Smooth muscle cell of the pulmonary artery (primary cell): Measurements from ENCODE around the gene FAM234B. TPM values are rescaled to one million over a fixed set of nuclear protein-coding genes. Genes with fewer than 3 reads are reported as not detected.

Source experiments
- total RNA-seq: library from RNA; depleted of rRNA; stranded (reverse); fragments of >200 nt; gene quantifications from 2 replicates; pipeline ENCODE4 v1.2.3, GENCODE V29; 2014

Gene FAM234B, protein sequence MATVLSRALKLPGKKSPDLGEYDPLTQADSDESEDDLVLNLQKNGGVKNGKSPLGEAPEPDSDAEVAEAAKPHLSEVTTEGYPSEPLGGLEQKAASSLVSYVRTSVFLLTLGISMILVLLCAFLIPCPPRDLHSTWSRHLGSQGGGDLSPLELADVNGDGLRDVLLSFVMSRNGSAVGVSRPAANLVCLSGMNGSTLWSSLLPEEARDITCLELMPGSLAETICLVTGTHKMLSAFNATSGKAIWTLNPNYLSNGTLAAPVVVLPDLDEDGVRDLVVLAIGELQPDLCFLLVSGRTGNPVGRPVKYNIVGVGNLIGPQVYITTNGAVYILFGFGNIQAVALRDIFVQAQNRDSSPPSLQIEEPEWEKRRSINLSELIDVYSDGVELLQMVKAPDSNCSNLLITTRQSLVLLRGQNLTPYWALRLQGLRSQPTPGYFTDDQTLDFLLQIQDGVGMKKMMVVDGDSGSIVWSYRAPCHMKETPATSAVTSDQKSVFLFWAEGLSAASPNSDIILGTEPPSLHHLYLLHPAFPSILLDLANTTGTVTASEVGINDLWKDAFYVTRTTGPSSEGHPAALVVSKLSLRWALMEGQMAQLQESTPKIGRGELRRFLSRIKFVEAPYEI
- total RNA-seq: 11.0 and 12.6 TPM in 2 replicates

DNA sequence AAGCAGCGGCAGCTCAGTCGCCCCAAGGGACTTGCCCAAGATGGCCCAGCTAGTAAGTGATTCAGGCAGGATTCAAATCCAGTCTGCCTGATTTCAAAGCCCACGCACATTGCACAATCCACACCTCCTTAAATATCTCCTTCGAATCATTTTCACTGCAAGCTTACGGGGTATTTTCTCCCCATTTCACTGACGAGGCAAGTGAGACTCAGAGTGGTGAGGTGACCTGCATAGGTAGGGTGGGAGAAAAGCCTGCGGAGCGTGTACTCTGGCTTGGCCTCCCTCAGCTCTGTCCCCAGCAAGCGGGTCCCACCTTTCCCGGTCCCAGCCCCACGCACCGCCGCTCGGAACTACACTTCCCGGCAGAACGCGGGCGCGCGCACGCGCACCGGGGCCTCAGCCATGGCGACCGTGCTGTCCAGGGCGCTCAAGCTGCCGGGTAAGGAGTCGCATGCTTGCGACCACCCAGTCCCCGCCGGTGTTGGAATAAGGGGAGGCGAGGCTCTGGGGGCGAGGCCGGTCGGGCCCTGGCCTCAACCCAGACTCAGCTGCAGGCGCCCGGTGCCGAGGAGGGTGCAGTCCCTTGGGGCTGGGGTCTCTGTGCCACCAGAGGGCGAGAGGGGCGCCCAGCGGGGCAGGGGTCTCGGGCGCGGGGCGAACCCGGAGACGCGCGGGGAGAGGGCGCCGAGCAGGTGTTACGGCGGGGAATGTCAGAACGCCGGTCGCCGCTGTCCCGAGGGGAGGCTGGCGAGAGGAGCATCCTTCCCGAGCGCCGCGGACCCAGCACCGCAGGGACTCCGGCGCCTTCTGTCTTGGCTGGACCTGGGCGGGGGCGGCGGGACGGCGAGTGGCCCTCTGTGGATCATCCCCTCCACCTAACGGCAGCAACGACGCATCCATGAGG is at the start of gene FAM234B:
TSS of gene FAM234B (plus strand) at position 380 of the 904 bp plus-strand sequence. CDS start at position 403, 23 bp downstream.

GRCh38 chr12:12999959-13000615 is 44.1 kb upstream of the FAM234B start, which contains the start of gene HEBP1:
Gene HEBP1 (minus strand): TSS chr12:13000265. CDS start chr12:13000114, 151 bp downstream.

GRCh38 chr12:13103391-13104033 is 59.3 kb downstream of the FAM234B start, which contains the start of gene GSG1:
Gene GSG1 (minus strand): TSS chr12:13103667. CDS start chr12:13103512, 155 bp downstream.

Other genes starting within 250 kb of the FAM234B start
- gene DDX47, start 231.0 kb upstream of the FAM234B start, total RNA-seq: 51.3 and 62.0 TPM in 2 replicates
- 16.7 and 56.1 TPM in 2 replicates for gene GPRC5A, start 152.8 kb upstream of the FAM234B start, total RNA-seq
- 0.13 TPM in 1 of 2 replicates, not detected in the other for gene GPRC5D, start 92.2 kb upstream of the FAM234B start, total RNA-seq
- gene HEBP1, start 44.1 kb upstream of the FAM234B start, total RNA-seq: 24.9 and 26.4 TPM in 2 replicates
- 0.07 and 0.39 TPM in 2 replicates for gene GSG1, start 59.3 kb downstream of the FAM234B start, total RNA-seq
- 65.4 and 65.7 TPM in 2 replicates for gene EMP1, start 152.3 kb downstream of the FAM234B start, total RNA-seq